Colonic mucosa (tissue), 4 donors: ENCODE measurements around the gene PTPN20. TPM values are rescaled to one million over a fixed set of nuclear protein-coding genes. Genes with fewer than 3 reads are reported as not detected.
A peak's percentile ranks its signal among the peaks of the same experiment; 100 is the strongest.

ENCODE experiments used
- DNase-seq: peaks from one replicate; pipeline ENCODE4 v3.0.0-alpha.2; 2020
- H3K27ac ChIP-seq: fragments of 200-600 bp; one replicate; pipeline ENCODE4 v1.8.0; 2021
- H3K27me3 ChIP-seq: fragments of 200-600 bp; one replicate; pipeline ENCODE4 v1.8.0; 2021
- H3K36me3 ChIP-seq: fragments of 200-600 bp; one replicate; pipeline ENCODE4 v1.8.0; 2021
- H3K4me1 ChIP-seq: fragments of 200-600 bp; one replicate; pipeline ENCODE4 v1.8.0; 2021; ENCODE audit warnings: mild to moderate bottlenecking
- H3K4me3 ChIP-seq: fragments of 200-600 bp; one replicate; pipeline ENCODE4 v1.8.0; 2021
- H3K9ac ChIP-seq, 2 donors: one replicate each; pipeline ENCODE4 v1.7.0; 2013; ENCODE audit warnings: control low read depth in 2 of 2, low read depth in 2 of 2, low read length in 2 of 2
- H3K9me3 ChIP-seq: fragments of 200-600 bp; one replicate; pipeline ENCODE4 v1.8.0; 2021
- intact Hi-C: fragments of 100-400 bp; cut with DNase I; formaldehyde crosslinking; loops from one replicate; pipeline ENCODE4 v1.14.1; 2022
- total RNA-seq, 2 donors: library from RNA; stranded (reverse); fragmentation: NEBNext Ultra II Directional in 1 of 2; extraction: Animal tissue kit (Norgen Biotek cat#: 25700) in 1 of 2; gene quantifications; one replicate each; pipeline ENCODE4 v1.2.1, GENCODE V29; 2021
- TF ChIP-seq, protein P1 (sequence below): fragments of 200-600 bp; IDR thresholded peaks from one replicate; pipeline ENCODE4 v1.8.0; 2022; ENCODE audit warnings: antibody characterized with exemption, mild to moderate bottlenecking
- donor health status: healthy.
- donor health status: DM: no; HTN: no; CAD: no.
- donor health status: DM: no; HTN: no; CAD: no.

Gene PTPN20
- total RNA-seq, 2 donors from 2014 or later, result 2.7 to 4.9 TPM

DNA sequence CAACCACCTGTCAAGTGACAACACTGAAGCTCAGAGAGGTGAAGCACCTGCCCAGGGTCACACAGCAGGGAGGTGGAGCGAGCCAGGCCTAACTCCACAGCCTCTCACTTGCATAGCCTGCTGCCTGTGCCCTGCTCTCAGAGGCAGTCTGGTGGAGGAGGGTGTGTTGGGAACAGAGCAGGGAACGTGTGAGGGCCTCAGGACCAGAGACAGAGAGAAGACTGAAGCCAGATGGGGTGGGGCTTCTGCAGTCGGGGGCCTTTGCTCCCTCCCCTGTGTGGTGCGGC is 114.0 kb downstream of the PTPN20 start:
- no peak overlapping the region for H3K9ac ChIP-seq
- no peaks in the 10 kb centered on the region for H3K36me3 ChIP-seq
- H3K4me1 ChIP-seq, result no peaks in the 10 kb centered on the region
- H3K4me3 ChIP-seq, result no peak overlapping the region
- no peaks in the 10 kb centered on the region for H3K27me3 ChIP-seq
- intact Hi-C loops, result no loop called here
- TF ChIP-seq, protein P1, sequence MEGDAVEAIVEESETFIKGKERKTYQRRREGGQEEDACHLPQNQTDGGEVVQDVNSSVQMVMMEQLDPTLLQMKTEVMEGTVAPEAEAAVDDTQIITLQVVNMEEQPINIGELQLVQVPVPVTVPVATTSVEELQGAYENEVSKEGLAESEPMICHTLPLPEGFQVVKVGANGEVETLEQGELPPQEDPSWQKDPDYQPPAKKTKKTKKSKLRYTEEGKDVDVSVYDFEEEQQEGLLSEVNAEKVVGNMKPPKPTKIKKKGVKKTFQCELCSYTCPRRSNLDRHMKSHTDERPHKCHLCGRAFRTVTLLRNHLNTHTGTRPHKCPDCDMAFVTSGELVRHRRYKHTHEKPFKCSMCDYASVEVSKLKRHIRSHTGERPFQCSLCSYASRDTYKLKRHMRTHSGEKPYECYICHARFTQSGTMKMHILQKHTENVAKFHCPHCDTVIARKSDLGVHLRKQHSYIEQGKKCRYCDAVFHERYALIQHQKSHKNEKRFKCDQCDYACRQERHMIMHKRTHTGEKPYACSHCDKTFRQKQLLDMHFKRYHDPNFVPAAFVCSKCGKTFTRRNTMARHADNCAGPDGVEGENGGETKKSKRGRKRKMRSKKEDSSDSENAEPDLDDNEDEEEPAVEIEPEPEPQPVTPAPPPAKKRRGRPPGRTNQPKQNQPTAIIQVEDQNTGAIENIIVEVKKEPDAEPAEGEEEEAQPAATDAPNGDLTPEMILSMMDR, result no peak
- H3K27ac ChIP-seq, result no peak overlapping the region
- no peak for DNase-seq
- no peaks in the 10 kb centered on the region for H3K9me3 ChIP-seq

DNA sequence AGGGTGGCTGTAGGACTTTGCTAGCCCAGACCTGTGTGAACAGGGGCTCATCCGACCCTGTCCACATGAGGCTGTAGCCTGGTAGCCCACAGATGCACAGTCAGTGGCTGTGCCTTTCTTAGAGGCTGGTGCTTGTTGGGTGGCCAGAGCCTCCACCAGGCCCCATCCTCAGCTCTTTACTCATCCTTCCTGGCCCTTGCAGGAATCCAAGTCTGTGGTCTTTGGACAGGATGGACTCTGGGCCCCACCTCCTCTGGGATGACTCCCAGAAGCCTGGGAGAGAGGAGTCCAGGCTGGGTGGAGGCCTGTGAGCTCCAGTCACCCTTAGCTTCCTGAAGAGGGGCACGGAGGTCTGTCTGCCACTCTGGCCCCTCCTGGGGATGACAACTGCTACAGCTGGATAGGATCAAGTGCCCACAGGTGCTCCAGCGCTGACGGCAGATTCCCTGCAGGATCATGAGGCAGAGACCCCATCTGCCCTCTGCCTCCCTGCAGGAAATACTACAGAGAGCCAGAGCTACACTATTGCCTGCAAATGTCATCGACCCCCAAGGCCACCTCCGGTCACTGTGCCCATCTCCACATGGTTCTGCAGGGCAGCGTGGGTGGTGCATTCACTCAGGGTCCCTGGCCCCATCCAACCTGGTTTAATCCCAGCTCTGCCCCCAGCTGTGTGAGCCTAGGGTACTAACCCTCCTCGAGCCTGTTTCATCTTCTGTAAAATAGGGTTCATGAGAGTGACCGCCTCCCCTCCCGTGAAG is 114.5 kb downstream of the PTPN20 start:
- intact Hi-C loops, result no loop called here
- DNase-seq, result no peak
- TF ChIP-seq, protein P1, result no peak

DNA sequence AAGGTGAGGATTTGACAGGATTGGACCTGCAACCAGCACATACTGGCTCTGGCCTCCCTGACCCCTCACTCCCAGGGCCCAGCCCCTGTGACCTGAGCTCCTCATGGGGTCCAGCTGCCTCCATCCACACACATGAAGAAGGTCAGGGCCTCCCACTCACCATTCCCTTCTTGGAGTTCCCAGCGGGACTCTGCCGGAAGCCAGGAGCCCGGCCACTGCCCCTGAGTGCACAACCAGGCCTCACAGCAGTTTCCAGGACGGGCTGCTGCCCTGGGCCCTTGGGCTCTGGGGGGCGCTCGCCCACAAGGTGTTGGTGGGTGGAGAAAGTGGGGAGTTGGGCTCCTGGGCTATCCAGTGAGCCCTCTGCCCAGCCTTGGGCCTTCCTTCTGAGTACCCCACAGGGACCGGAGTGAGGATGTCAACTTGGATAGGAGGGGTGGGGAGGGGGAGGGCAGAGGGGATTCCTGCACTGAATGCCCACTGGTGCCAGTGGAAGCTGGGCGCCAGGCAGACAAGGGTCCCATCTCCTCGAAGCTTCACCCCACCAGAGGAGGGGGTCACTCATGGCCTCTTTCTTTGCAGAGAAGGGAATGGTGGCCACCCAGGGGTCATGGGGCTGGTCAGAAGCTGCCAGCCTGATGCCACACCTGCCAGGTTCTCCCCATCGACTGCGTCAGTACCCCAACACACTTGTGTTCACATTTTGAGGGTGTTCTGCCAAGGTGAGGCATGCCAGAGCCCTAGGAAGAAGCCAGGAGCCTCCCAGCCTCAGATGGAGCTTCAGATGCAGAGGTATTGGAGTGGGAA is 115.3 kb downstream of the PTPN20 start:
- Histone ChIP-seq H3K9ac (no peak overlapping the region), H3K27ac (no peak overlapping the region), H3K4me3 (no peak overlapping the region), H3K27me3 (no peaks in the 10 kb centered on the region), H3K36me3 (no peaks in the 10 kb centered on the region), H3K4me1 (no peaks in the 10 kb centered on the region), H3K9me3 (no peaks in the 10 kb centered on the region)
- peak; percentile 14 for DNase-seq
- intact Hi-C loops, result no loop called here
- TF ChIP-seq, protein P1, result no peak

More for the DNA sequence above, 114.5 kb downstream of the PTPN20 start:
- Histone ChIP-seq H3K9me3 (no peaks in the 10 kb centered on the region), H3K9ac (no peak overlapping the region), H3K27ac (no peak overlapping the region), H3K4me3 (no peak overlapping the region), H3K36me3 (no peaks in the 10 kb centered on the region), H3K4me1 (no peaks in the 10 kb centered on the region), H3K27me3 (no peaks in the 10 kb centered on the region)

DNA sequence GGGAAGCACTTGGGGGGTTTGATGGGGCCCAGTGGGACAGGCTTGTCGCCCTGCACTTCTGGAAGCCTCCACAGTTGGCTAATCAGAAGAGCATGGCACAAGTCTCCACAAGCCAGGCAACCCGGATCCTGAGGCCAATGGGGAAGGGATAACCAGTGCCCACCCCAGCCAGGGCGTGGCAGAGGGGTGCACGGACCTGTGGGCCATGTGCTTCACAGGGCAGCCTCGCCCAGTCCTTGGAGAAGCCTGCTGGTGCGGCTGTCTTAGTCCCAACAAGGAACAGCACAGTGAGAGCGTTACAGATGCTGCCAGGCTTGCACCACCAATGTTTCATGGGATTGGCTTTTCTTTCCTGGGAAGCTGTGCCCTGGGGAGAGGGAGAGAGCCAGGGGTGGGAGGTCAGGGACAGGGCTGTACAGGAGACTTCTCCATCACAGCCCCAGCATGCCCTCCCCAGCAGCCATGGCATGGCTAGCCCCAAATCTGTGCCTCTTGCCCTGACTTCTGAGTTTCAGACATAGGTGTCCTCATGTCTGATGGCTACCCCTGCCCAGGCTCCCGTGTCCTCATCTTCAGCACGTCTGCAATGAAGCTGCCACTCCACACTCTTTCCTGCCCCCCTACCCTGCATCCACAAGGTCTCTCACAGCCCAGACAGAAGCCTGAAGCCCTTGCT is 116.0 kb downstream of the PTPN20 start:
- intact Hi-C loops, result no loop called here
- Histone ChIP-seq H3K27me3 (no peaks in the 10 kb centered on the region), H3K27ac (no peak overlapping the region), H3K9ac (no peak overlapping the region), H3K4me1 (no peaks in the 10 kb centered on the region), H3K4me3 (no peak overlapping the region), H3K9me3 (no peaks in the 10 kb centered on the region), H3K36me3 (no peaks in the 10 kb centered on the region)
- TF ChIP-seq, protein P1, result no peak
- DNase-seq, result peak; percentile 10

DNA sequence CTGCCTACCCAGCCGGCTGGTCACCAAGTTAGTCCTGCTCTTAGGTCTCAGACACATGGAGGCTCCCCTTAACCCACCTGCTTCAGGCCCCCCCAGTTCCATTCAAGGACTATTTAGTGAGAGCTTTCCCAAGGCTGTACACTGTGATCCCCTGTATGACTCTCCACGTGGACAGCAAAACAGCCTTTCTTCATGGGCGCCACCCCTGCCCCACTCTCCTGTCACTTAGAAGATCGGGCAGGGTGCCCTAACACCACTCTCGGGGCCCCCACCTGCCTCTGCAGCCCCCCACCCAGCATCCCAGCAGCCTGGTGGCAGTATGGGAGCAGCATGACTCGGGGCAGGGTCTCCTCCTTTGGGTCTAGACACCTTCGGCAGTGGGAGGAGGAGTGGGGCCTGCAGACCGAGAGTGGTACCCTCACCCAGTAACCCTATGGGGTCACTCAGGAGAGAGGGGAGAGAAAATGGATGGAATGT is 116.6 kb downstream of the PTPN20 start:
- no peaks in the 10 kb centered on the region for H3K36me3 ChIP-seq
- DNase-seq, result no peak

More for the DNA sequence above, 116.6 kb downstream of the PTPN20 start:
- H3K9ac ChIP-seq, result no peak overlapping the region
- intact Hi-C loops, result no loop called here
- no peaks in the 10 kb centered on the region for H3K4me1 ChIP-seq
- no peaks in the 10 kb centered on the region for H3K9me3 ChIP-seq
- H3K27me3 ChIP-seq, result no peaks in the 10 kb centered on the region
- TF ChIP-seq, protein P1, result no peak
- H3K4me3 ChIP-seq, result no peak overlapping the region
- H3K27ac ChIP-seq, result no peak overlapping the region
